NCI-H748 treated with DMSO at 0.1 percent for 48 hours (cell line): ENCODE measurements around the gene ZNF467.

Experiments used
- DNase-seq: peaks from one replicate; lab custom pipeline; 2025; lab: John Stamatoyannopoulos, UW

ZNF467 gene

GRCh38 chr7:149727053-149727898 is 46.1 kb downstream of the ZNF467 start:
- no peak for DNase-seq

GRCh38 chr7:149725916-149726315 is 47.5 kb downstream of the ZNF467 start:
- no peak for DNase-seq

- DNase-seq = no peak
Measured at GRCh38 chr7:149725426-149725821, 48.0 kb downstream of the ZNF467 start.

- no peak for DNase-seq
Measured at GRCh38 chr7:149724661-149725425, 48.5 kb downstream of the ZNF467 start.

GRCh38 chr7:149723795-149724495 is 49.4 kb downstream of the ZNF467 start:
- no peak for DNase-seq

GRCh38 chr7:149723082-149723767 is 50.2 kb downstream of the ZNF467 start:
- no peak for DNase-seq

GRCh38 chr7:149722356-149722957 is 50.9 kb downstream of the ZNF467 start:
- DNase-seq = no peak

- no peak for DNase-seq
Measured at GRCh38 chr7:149721084-149721601, 52.2 kb downstream of the ZNF467 start.

GRCh38 chr7:149720372-149721083 is 52.9 kb downstream of the ZNF467 start:
- DNase-seq = no peak

- DNase-seq = no peak
Measured at GRCh38 chr7:149719912-149720335, 53.5 kb downstream of the ZNF467 start.

- no peak for DNase-seq
Measured at GRCh38 chr7:149719050-149719899, 54.1 kb downstream of the ZNF467 start.

- DNase-seq = no peak
Measured at GRCh38 chr7:149718730-149719049, 54.7 kb downstream of the ZNF467 start.

- DNase-seq = no peak
Measured at GRCh38 chr7:149717481-149717880, 55.9 kb downstream of the ZNF467 start.

GRCh38 chr7:149716932-149717307 is 56.5 kb downstream of the ZNF467 start:
- no peak for DNase-seq

GRCh38 chr7:149716007-149716931 is 57.1 kb downstream of the ZNF467 start:
- DNase-seq = no peak

- DNase-seq = no peak
Measured at GRCh38 chr7:149715476-149715875, 57.9 kb downstream of the ZNF467 start.

- DNase-seq = no peak
Measured at GRCh38 chr7:149714910-149715471, 58.4 kb downstream of the ZNF467 start.
